Mesenchymal stem cell (in vitro differentiated cells and primary cell): Measurements from ENCODE around the gene PITPNB.

Source experiments
- DNase-seq: peaks from one replicate; pipeline ENCODE4 v3.0.0-alpha.2; 2013
- H2AFZ ChIP-seq: one replicate; pipeline ENCODE4 v1.6.1; 2013; ENCODE audit warnings: low read depth, mild to moderate bottlenecking, control low read depth, inconsistent platforms, low read length, moderate library complexity
- H2AK5ac ChIP-seq: 2 replicates; pipeline ENCODE4 v1.6.1; 2013; ENCODE audit warnings: low read length, moderate library complexity, mild to moderate bottlenecking, inconsistent platforms; ENCODE audit not compliant: severe bottlenecking
- H2BK120ac ChIP-seq: one replicate; pipeline ENCODE4 v1.6.1; 2013; ENCODE audit warnings: low read depth, mild to moderate bottlenecking, inconsistent platforms, low read length, moderate library complexity
- H2BK12ac ChIP-seq, 2 experiments: one replicate each; pipeline ENCODE4 v1.6.1; 2013; ENCODE audit warnings: inconsistent platforms in 2 of 2, low read length in 2 of 2, mild to moderate bottlenecking in 2 of 2, moderate library complexity in 2 of 2, control low read depth in 1 of 2
- H2BK15ac ChIP-seq: one replicate; pipeline ENCODE4 v1.6.1; 2013; ENCODE audit warnings: mild to moderate bottlenecking, low read depth, inconsistent platforms; ENCODE audit not compliant: poor library complexity, severe bottlenecking
- H2BK5ac ChIP-seq: 2 replicates; pipeline ENCODE4 v1.6.1; 2013; ENCODE audit warnings: low read depth, mild to moderate bottlenecking, low read length, control low read depth, inconsistent platforms; ENCODE audit not compliant: poor library complexity, severe bottlenecking
- H3K14ac ChIP-seq, 2 experiments: one replicate each; pipeline ENCODE4 v1.6.1; 2013; ENCODE audit warnings: inconsistent platforms in 2 of 2, low read length in 2 of 2, control low read depth in 1 of 2, mild to moderate bottlenecking in 1 of 2, moderate library complexity in 1 of 2
- H3K18ac ChIP-seq, 2 experiments: one replicate each; pipeline ENCODE4 v1.6.1; 2013; ENCODE audit warnings: inconsistent platforms in 2 of 2, low read length in 2 of 2, control low read depth in 1 of 2, low read depth in 1 of 2, mild to moderate bottlenecking in 1 of 2
- H3K23ac ChIP-seq, 2 experiments: one replicate each; pipeline ENCODE4 v1.6.1; 2013; ENCODE audit warnings: inconsistent platforms in 2 of 2, low read length in 2 of 2, mild to moderate bottlenecking in 2 of 2, moderate library complexity in 2 of 2, control low read depth in 1 of 2
- H3K27ac ChIP-seq: 2 replicates; pipeline ENCODE4 v1.5.1; 2013; ENCODE audit warnings: mild to moderate bottlenecking, moderate library complexity, low read length, control low read depth, inconsistent platforms; ENCODE audit not compliant: poor library complexity, severe bottlenecking
- H3K27me3 ChIP-seq, 2 experiments: 2 replicates each; pipeline versions ENCODE4 v1.6.1 to v1.7.0; 2013; ENCODE audit warnings: low read length in 2 of 2, mild to moderate bottlenecking in 2 of 2, moderate library complexity in 2 of 2, control low read depth in 1 of 2, inconsistent platforms in 1 of 2; ENCODE audit not compliant: control insufficient read depth in 1 of 2, insufficient read depth in 1 of 2
- H3K36me3 ChIP-seq, 2 experiments: 2 replicates each; pipeline versions ENCODE4 v1.6.1 to v1.7.0; 2013; ENCODE audit warnings: low read length in 2 of 2, control low read depth in 1 of 2, inconsistent platforms in 1 of 2, low read depth in 1 of 2, mild to moderate bottlenecking in 1 of 2; ENCODE audit not compliant: insufficient read depth in 2 of 2, control insufficient read depth in 1 of 2
- H3K4ac ChIP-seq, 2 experiments: one replicate each; pipeline ENCODE4 v1.6.1; 2013; ENCODE audit warnings: inconsistent platforms in 2 of 2, low read length in 2 of 2, mild to moderate bottlenecking in 2 of 2, moderate library complexity in 2 of 2, control low read depth in 1 of 2, low read depth in 1 of 2
- H3K4me1 ChIP-seq: 2 replicates; pipeline ENCODE4 v1.6.1; 2013; ENCODE audit warnings: low read depth, low read length, control low read depth; ENCODE audit not compliant: control insufficient read depth, insufficient read depth
- H3K4me2 ChIP-seq: 2 replicates; pipeline ENCODE4 v1.6.1; 2013; ENCODE audit warnings: low read length, mild to moderate bottlenecking, inconsistent platforms; ENCODE audit not compliant: poor library complexity, severe bottlenecking
- H3K4me3 ChIP-seq, 2 experiments: 2 replicates each; pipeline versions ENCODE4 v1.5.1 to v1.7.0; 2013; ENCODE audit warnings: low read length in 2 of 2, mild to moderate bottlenecking in 2 of 2, control low read depth in 1 of 2, low read depth in 1 of 2; ENCODE audit not compliant: insufficient read depth in 1 of 2
- H3K79me1 ChIP-seq: replicated peaks from 2 replicates; pipeline ENCODE4 v1.6.1; 2013; ENCODE audit warnings: mild to moderate bottlenecking, control low read depth, low read length, inconsistent platforms; ENCODE audit not compliant: poor library complexity, severe bottlenecking
- H3K9ac ChIP-seq: 2 replicates; pipeline ENCODE4 v1.7.0; 2013; ENCODE audit warnings: mild to moderate bottlenecking, low read length, moderate library complexity
- H3K9me3 ChIP-seq: 2 replicates; pipeline ENCODE4 v1.7.0; 2013; ENCODE audit warnings: mild to moderate bottlenecking, low read length; ENCODE audit not compliant: control insufficient read depth
- H4K8ac ChIP-seq: one replicate; pipeline ENCODE4 v1.6.1; 2013; ENCODE audit warnings: inconsistent platforms, mild to moderate bottlenecking, low read length, moderate library complexity
- H4K91ac ChIP-seq: one replicate; pipeline ENCODE4 v1.6.1; 2013; ENCODE audit warnings: mild to moderate bottlenecking, low read length, inconsistent platforms
- WGBS: methylation state at CpG from one replicate; pipeline ENCODE4 v1.1.7; 2013; ENCODE audit warnings: mixed read lengths; 5-methylcytosine and 5-hydroxymethylcytosine counted together

The PITPNB gene

DNA sequence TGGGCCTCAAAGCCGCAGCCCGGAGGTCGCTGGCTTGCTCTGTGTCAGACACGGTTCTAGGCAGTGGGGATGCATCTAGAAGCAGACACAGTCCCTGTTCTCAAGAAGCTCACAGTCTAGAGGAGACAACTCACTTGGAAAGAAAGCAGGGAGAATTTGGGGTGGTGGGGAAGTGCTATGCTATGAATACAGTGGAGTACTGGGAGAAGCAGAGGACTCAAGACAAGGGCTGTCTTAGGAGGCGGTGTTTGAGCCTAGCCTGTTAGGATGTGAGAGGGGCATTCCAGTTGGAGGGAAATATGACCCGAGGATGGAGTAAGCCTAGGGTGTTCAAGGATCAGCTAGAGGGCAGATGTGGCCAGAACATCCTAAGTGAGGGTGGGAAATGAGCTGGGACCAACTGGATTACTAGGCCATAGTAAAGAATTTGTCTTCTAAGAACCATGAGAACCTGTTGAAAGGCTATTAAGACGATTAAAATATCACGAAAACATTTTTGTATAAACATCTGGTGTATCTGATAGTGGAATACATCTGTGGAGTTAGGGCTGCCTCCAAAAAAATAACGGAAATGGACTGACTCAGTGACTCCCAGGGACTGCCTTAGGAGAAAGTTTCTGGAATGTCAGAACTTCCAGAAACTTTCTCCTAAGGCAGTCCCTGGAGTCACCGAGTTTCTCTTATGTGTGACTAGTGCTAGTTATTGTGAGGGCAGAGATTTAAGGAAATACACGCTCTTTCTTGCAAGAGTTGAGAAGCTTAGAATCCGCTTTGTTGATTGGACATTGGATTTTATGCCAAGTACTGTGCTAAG is 1.1 kb upstream of the PITPNB start:
- Histone ChIP-seq H3K27me3 (no peaks in the 10 kb centered on the region), H4K91ac (peak overlapping the region; percentile 52), H3K4me3 (peak overlapping the region; percentile 66 to 92), H3K9me3 (no peaks in the 10 kb centered on the region), H2BK12ac (peak overlapping the region; percentile 4 to 72), H2BK120ac (peak overlapping the region; percentile 29), H3K79me1 (peaks cover 12% of the 10 kb centered on the region), H2BK15ac (no peak overlapping the region), H3K36me3 (peaks cover 0 to 3% of the 10 kb centered on the region in 2 experiments), H3K27ac (peak overlapping the region; percentile 54), H3K4me1 (peaks cover 1% of the 10 kb centered on the region), H3K4ac (peak overlapping the region; percentile 5 to 87), H2BK5ac (no peak overlapping the region), H3K18ac (peak overlapping the region; percentile 71 to 80), H4K8ac (peak overlapping the region; percentile 81), H3K9ac (peak overlapping the region; percentile 93), H3K14ac (peak overlapping the region in 1 of 2 experiments; percentile 50), H3K4me2 (peak overlapping the region; percentile 89), H2AK5ac (no peak overlapping the region), H2AFZ (peak overlapping the region; percentile 3), H3K23ac (peak overlapping the region in 1 of 2 experiments; percentile 26)
- 28% methylated on average over 12 of the region's 12 CpGs for WGBS
- peak; percentile 85 for DNase-seq

DNA sequence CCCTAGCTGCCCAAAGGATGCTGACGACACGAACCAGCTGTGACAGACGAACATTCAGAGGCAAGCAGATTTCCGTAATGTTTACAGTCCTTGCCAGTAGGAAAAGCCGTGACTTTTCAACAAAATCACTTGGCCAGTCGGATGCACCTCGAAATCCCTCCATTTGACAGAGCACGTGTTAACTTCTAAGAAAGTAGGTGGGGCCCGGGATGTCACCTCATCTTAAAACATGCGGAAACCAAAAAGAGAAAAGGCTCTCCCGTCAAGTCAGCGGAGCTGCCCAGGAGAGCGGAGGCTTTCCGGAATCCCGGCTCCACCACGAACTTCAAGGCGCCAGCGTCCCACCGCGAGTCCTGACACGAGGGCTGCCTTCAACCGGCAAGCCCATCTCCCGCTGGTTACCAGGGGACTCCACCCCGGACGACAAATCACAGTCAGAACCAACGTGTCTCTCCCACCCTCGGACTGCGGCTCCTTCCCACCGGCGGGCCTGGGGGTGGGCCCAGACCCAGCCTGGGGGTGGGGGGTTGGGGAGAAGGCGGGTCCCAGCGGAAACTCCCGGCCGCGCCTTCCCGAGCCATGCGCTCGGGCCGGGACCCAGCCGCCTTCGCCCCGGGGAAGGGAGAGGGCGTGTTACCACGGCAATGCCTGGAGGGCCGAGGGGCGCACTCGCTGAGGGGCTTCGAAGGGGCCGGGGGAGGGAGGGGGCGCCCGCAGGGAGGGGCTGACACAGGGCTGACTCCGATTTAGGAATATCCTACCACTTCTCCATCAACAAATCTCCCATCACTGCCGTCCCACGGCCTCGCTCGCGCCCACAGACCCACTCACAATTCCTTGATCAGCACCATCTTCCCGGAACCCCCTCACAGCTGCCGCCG is 475 bp downstream of the PITPNB start:
- Histone ChIP-seq H3K4me1 (peaks cover 1% of the 10 kb centered on the region), H3K36me3 (peaks cover 3% of the 10 kb centered on the region in 2 experiments), H2BK120ac (peak overlapping the region; percentile 97), H3K27me3 (no peaks in the 10 kb centered on the region), H3K4me3 (peak overlapping the region; percentile 92 to 97), H2AK5ac (no peak overlapping the region), H3K79me1 (peaks cover 7% of the 10 kb centered on the region), H3K4me2 (peak overlapping the region; percentile 70), H3K27ac (peak overlapping the region; percentile 73), H3K4ac (peak overlapping the region in 1 of 2 experiments; percentile 93), H2AFZ (peak overlapping the region; percentile 78), H4K91ac (peak overlapping the region; percentile 94), H3K18ac (peak overlapping the region; percentile 96 to 98), H3K9me3 (no peaks in the 10 kb centered on the region), H3K14ac (peak overlapping the region in 1 of 2 experiments; percentile 80), H2BK12ac (peak overlapping the region in 1 of 2 experiments; percentile 15), H3K9ac (peak overlapping the region; percentile 90), H2BK15ac (peak overlapping the region; percentile 92), H4K8ac (peak overlapping the region; percentile 69), H3K23ac (peak overlapping the region in 1 of 2 experiments; percentile 14), H2BK5ac (peak overlapping the region; percentile 60)
- peak; percentile 71 for DNase-seq
- under 1% methylated on average over 37 of the region's 60 CpGs for WGBS

DNA sequence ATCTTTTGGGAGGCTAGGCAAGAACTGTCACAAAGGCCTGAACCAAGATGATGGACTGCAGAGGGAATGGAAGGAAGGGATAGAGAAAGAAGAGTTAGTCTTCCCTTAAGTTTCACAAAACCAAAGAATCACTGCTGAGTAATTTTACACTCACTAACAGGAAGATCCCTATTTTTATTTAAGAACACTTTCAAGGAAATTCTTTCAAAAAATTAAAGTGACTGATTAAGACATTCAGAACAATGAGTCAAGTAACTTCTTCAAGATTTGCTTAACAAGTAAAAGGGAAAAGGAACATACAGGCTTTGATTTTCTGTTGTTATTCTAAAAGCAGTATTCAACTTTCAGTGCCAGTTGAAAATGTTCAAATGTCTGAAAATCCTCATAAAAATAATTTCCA is 3.1 kb downstream of the PITPNB start:
- Histone ChIP-seq H2BK120ac (no peak overlapping the region), H3K4me2 (no peak overlapping the region), H3K23ac (no peak overlapping the region), H3K79me1 (no peaks in the 10 kb centered on the region), H3K18ac (no peak overlapping the region), H3K14ac (no peak overlapping the region), H2BK12ac (no peak overlapping the region), H4K91ac (no peak overlapping the region), H4K8ac (no peak overlapping the region), H3K9me3 (no peaks in the 10 kb centered on the region), H3K27ac (no peak overlapping the region), H3K4me3 (no peak overlapping the region), H2AFZ (no peak overlapping the region), H2AK5ac (no peak overlapping the region), H3K4ac (no peak overlapping the region), H3K36me3 (peaks cover 0 to 16% of the 10 kb centered on the region in 2 experiments), H2BK5ac (no peak overlapping the region), H2BK15ac (no peak overlapping the region), H3K9ac (no peak overlapping the region), H3K27me3 (no peaks in the 10 kb centered on the region), H3K4me1 (peaks cover 1% of the 10 kb centered on the region)
- DNase-seq, result no peak
